A204.1 (cell line): ENCODE results near the gene PEX26.
"Not testable (repeated sequence)": the region's sequence is repeated elsewhere in the genome, so short reads cannot be mapped to it uniquely, and the experiment has no call there.

ENCODE experiments used
- FAIRE-seq: peaks from 2 replicates; lab custom pipeline; 2012; peaks lifted over from hg19 to GRCh38; lab: Jason Lieb, UNC

PEX26 gene

GRCh38 chr22:18120857-18121256, 43.1 kb downstream of the PEX26 start:
- FAIRE-seq = no peak

GRCh38 chr22:18121506-18121905, 43.7 kb downstream of the PEX26 start:
- FAIRE-seq = no peak

- FAIRE-seq = no peak
These were observed 44.3 kb downstream of the PEX26 start for GRCh38 chr22:18121954-18122554.

GRCh38 chr22:18123476-18124025, 45.8 kb downstream of the PEX26 start:
- FAIRE-seq = not testable (repeated sequence)

- no peak for FAIRE-seq
These were observed 48.8 kb downstream of the PEX26 start for GRCh38 chr22:18126606-18127005.

GRCh38 chr22:18130018-18130417, 52.2 kb downstream of the PEX26 start:
- FAIRE-seq = no peak

- no peak for FAIRE-seq
These were observed 53.1 kb downstream of the PEX26 start for GRCh38 chr22:18130699-18131429.

- FAIRE-seq = no peak
These were observed 55.7 kb downstream of the PEX26 start for GRCh38 chr22:18133452-18133851.

- no peak for FAIRE-seq
These were observed 59.0 kb downstream of the PEX26 start for GRCh38 chr22:18136563-18137320.

- FAIRE-seq = not testable (repeated sequence)
These were observed 63.2 kb downstream of the PEX26 start for GRCh38 chr22:18141004-18141403.

GRCh38 chr22:18144105-18144504, 66.3 kb downstream of the PEX26 start:
- FAIRE-seq = no peak

- FAIRE-seq = no peak
These were observed 68.0 kb downstream of the PEX26 start for GRCh38 chr22:18145676-18146388.

GRCh38 chr22:18146389-18146753, 68.6 kb downstream of the PEX26 start:
- FAIRE-seq = no peak

GRCh38 chr22:18147791-18148190, 70.0 kb downstream of the PEX26 start:
- FAIRE-seq = no peak

- no peak for FAIRE-seq
These were observed 70.6 kb downstream of the PEX26 start for GRCh38 chr22:18148293-18148965.

GRCh38 chr22:18152519-18152918, 74.7 kb downstream of the PEX26 start:
- no peak for FAIRE-seq

- FAIRE-seq = no peak
These were observed 77.1 kb downstream of the PEX26 start for GRCh38 chr22:18154821-18155390.
